ENCODE data around the gene MGAT2. TPM values are rescaled to one million over a fixed set of nuclear protein-coding genes. Genes with fewer than 3 reads are reported as not detected.
"Not testable (repeated sequence)": the region's sequence is repeated elsewhere in the genome, so short reads cannot be mapped to it uniquely, and the experiment has no call there.

MGAT2 gene
- total RNA-seq, 3 donors from 2014 or later = 28.7 to 64.5 (median 34.6) TPM

DNA sequence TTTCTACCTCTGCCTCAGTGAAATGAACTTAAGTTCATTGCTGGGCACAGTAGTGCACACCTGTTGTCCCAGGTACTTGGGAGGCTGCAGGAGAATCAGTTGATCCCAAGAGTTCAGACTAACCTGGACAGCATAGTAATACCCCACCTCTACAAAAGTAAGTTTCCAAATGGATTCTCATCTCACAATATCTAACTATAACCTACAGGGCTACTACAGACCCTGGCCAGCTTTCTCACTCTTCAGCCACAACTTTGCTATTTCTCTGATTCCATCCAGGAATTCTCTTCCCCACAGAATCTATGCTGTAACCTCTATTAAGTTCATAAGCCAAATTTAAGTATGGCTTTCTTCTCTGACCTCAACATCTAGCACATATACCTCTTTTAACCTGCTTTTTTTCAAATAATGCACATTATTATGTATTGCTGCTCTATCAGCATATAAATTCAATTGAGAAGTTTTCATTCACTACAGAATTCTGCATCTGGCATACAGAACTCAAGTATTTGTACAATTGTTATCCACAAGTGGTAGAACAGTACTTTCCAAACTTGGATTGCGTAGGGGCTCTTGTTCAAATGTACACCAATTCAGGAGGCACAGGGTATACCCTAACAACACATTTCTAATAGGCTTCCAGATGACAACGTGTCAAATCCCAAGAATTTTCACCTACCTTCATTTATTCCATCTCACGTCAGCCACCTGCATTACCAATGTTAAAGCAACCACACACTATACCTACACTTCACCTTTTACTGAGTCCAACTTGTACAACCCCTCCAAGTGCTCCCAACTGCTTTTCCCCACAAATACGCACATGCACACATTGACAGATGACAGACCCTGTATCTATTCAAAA, 38.3 kb upstream of the MGAT2 start:
- Histone ChIP-seq H3K4me1 (ENCODE audit: low read depth) (peaks cover 14% of the 10 kb centered on the region), H3K9me3 (no peaks in the 10 kb centered on the region)

DNA sequence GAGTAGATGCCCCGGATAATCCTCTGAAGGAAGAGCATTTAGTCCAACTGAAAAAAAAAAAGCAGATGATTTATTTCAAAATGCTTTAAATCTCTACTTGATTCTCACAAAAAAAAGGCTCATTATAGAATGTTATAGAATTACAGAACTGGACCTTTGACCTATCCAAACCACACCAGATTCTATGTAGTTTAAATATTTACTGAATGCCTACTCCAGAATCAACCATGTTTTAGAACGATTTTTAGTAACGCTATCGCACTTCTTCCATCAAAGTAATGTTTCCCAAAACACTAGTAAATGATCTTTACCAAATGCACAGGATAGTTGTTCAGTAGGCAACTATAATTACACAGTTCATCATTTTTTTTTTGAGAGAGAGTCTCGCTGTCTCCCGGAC, 37.0 kb upstream of the MGAT2 start:
- ATAC-seq (no peak), DNase-seq (no peak)
- no peak overlapping the region for H3K4me3 ChIP-seq
- TF ChIP-seq, protein P1, sequence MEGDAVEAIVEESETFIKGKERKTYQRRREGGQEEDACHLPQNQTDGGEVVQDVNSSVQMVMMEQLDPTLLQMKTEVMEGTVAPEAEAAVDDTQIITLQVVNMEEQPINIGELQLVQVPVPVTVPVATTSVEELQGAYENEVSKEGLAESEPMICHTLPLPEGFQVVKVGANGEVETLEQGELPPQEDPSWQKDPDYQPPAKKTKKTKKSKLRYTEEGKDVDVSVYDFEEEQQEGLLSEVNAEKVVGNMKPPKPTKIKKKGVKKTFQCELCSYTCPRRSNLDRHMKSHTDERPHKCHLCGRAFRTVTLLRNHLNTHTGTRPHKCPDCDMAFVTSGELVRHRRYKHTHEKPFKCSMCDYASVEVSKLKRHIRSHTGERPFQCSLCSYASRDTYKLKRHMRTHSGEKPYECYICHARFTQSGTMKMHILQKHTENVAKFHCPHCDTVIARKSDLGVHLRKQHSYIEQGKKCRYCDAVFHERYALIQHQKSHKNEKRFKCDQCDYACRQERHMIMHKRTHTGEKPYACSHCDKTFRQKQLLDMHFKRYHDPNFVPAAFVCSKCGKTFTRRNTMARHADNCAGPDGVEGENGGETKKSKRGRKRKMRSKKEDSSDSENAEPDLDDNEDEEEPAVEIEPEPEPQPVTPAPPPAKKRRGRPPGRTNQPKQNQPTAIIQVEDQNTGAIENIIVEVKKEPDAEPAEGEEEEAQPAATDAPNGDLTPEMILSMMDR (IDR thresholded peaks at IDR 0.05) = no peak
- H3K36me3 ChIP-seq (ENCODE audit: low read depth) = peaks cover 4% of the 10 kb centered on the region
- no peaks in the 10 kb centered on the region for H3K9me3 ChIP-seq
- intact Hi-C loops (cut with DNase I, micrococcal nuclease) = no loop called here
- peaks cover 14% of the 10 kb centered on the region for H3K4me1 ChIP-seq (ENCODE audit: low read depth)

More for the DNA sequence above, 38.3 kb upstream of the MGAT2 start:
- intact Hi-C loops (cut with DNase I, micrococcal nuclease) = no loop called here
- ATAC-seq (no peak), DNase-seq (no peak)
- TF ChIP-seq, protein P1 (IDR thresholded peaks at IDR 0.05) = no peak
- H3K4me3 ChIP-seq = no peak overlapping the region
- H3K36me3 ChIP-seq (ENCODE audit: low read depth) = peaks cover 4% of the 10 kb centered on the region

GRCh38 chr14:49584058-49584457, 36.5 kb upstream of the MGAT2 start:
- Histone ChIP-seq H3K9me3 (no peaks in the 10 kb centered on the region), H3K4me1 (ENCODE audit: low read depth) (peaks cover 14% of the 10 kb centered on the region), H3K4me3 (no peak overlapping the region), H3K36me3 (ENCODE audit: low read depth) (peaks cover 4% of the 10 kb centered on the region)
- intact Hi-C loops (cut with DNase I, micrococcal nuclease) = no loop called here
- DNase-seq (peak in 1 of 3 donors; percentile 11), ATAC-seq (no peak)
- TF ChIP-seq, protein P1 (IDR thresholded peaks at IDR 0.05) = no peak

- H3K4me1 ChIP-seq (ENCODE audit: low read depth) = peaks cover 14% of the 10 kb centered on the region
- intact Hi-C loops (cut with DNase I, micrococcal nuclease); H3K36me3 ChIP-seq (ENCODE audit: low read depth); H3K9me3 ChIP-seq; ATAC-seq: not testable (repeated sequence)
- peak in 2 of 3 donors; percentile 28 to 53 for DNase-seq
- H3K4me3 ChIP-seq = peak overlapping the region; percentile 91
Measured at GRCh38 chr14:49584981-49585640, 35.5 kb upstream of the MGAT2 start.

GRCh38 chr14:49585803-49586672, 34.6 kb upstream of the MGAT2 start, which contains the start of gene RPS29:
Gene RPS29, minus strand, starts transcription at chr14:49586380. Its CDS starts 34 bp downstream, at chr14:49586346.
- Histone ChIP-seq H3K4me3 (peak within 1 kb of the TSS; percentile 91), H3K9me3 (no peaks in the 10 kb centered on the region), H3K36me3 (ENCODE audit: low read depth) (peaks cover 4% of the 10 kb centered on the region), H3K4me1 (ENCODE audit: low read depth) (peaks cover 14% of the 10 kb centered on the region)
- ATAC-seq (peak; percentile 96), DNase-seq (peak; percentile 98 to 99 (median 98))
- intact Hi-C loops (cut with DNase I, micrococcal nuclease) = no loop called here
- TF ChIP-seq, protein P1 (IDR thresholded peaks at IDR 0.05) = no peak

Measured in mucosa of descending colon (tissue), 3 donors.